Measurements from ENCODE around the gene S100A5. TPM values are rescaled to one million over a fixed set of nuclear protein-coding genes. Genes with fewer than 3 reads are reported as not detected.

Gene S100A5
- total RNA-seq, 1 experiment from 2014 or later: 4.0 TPM

DNA sequence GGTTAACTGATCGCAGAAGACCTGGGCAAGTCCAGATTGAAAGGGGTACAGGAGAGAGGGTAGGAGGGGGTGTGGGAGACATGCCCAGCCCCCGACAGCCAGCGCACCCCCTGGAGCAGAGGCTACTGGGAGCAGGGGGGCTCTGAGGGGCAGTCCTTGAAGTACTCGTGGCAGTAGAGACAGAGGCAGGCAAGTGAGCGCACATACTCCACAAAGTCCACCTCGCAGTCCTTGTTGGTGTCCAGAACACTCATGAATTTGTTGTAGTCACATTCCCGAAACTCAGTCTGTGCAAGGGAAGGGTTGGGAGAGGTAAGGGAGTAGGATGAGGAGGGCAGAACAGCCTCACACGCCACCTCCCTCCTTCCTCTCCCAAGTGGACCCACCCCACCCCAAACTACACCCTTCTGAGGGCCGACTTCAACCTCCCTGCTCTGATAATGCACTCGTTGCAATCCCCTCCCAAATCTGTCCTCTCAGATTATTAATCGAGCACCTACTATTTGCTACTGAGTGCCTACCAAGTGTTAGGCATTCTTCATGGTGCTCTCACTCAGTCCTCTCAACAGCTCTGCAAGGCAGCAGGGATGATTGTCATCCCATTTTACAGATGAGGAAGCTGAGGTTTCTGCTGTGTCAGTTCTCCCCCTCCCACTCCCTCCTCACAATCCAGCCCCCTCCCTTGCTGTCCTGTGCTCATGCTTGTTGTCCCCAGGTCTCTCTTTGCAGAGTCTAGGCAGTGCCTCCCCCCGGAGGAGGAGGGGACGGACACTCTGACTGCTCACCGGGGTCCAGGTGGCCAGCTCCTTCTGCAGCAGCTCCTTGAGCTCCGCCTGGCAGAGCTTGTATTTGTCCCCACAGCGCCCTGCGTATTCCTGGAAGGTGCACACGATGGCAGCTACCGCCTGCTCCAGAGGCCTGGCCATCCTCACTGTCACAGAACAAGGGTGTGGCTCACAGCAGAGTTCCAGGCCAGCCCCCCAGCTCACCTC lies 7.1 kb upstream of the S100A5 start:
- DNase-seq (ENCODE audit: low spot score): no peak

DNA sequence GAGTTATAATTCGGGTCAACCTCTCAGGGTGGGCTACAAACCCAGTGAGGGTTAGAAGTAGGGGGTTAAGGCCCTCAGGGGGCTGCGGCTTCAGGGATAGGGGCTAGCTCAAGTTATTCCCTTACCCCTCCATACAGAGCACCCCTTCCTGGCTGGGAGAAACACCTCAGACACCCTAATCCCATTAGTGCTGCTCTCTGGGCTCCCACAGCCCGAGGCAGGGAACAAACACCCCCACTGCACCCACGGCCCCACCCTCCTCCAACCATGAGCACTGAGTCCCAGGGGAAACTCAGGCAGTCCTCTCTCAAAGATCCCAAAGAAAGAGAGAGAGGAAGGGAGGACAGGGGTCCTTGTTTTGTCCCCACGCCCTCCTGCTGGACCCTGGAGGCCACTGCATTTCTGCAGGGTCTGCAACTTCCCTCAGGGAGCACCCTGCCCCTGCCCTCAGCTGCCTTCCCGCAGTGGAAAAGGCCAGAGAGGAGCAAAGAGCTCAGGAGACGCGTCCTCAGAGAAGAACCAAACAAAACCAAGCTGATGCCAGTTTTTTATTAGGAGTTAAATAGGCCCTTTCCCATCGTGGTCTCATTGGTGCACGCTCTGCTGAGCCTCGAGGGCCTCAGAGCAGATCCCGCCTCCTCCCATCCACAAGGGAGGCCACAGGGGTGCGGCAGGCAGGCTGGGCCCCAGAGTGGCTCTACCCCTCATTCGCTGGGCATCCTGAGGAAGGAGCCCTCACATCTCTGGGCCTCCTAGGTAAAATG lies 6.2 kb upstream of the S100A5 start:
- DNase-seq (ENCODE audit: low spot score): no peak

DNA sequence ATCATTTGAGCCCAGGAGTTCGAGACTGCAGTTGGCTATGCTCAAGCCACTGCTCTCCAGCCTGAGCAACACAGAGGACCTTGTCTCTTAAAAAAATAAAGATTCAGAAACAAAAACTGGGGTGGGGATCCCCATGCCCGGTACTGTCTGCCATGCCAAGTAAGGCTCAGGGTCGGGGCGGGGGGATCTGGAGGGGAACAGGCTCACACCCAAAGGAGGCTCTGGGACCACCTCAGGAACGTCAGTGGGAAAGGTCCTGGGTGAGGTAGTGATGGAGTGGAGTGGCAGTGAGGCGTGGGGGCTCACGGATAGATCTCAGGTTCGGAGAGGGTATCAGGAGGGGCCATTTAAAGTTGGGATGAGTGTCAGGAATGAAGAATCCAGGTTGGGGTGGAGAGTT lies 5.6 kb upstream of the S100A5 start:
- no peak for DNase-seq (ENCODE audit: low spot score)

DNA sequence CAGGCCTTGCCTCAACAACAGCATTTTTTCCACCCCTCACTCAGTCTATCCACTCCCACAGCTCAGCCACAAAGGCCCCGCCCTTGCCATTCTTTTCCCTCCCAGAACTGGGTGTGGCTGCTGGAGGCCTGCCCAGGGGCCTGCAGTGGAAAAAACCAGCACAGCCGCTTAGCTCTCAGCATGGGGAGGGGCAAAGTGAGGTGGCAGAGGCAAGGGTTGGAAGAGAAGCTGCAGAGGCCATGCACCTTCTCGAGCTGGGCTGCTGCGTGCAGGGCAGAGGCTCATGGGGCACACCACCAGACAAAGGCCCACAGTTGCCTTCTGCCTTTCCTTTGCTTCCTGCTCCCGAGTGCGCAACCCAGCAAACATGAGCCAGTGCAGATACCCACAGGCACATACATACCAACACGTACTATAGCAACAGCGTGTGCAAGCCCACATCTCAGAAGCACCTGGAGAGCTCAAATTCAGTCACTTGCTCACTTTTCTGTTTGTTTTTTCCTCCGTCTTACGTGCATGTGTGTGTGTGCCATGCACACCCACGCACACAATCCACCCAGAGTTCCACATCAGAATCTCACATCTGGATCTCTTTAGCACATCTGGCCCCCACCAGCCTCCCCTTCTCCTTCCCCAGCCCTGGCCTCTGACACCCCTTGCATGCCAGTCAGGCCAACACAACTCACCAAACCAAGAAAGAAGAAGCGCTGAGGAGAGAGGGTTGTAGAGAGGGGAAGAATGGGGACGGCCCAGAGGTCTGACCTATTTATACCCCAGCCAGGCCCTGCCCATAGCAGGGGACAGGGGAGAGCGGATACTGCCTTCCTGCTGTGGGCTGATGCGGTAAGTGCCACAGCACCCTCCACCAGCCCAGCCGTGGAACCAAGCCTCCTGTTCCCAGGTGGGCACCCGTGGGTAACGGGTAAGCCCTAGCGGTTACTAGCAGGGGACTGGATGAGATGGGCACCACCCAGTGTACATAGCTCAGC lies 4.6 kb upstream of the S100A5 start, which contains the start of gene S100A4:
TSS of gene S100A4 (minus strand) at position 740 of the 989 bp plus-strand sequence. CDS start 1,012 bp downstream, outside the sequence.
- DNase-seq (ENCODE audit: low spot score): peak; percentile 97

DNA sequence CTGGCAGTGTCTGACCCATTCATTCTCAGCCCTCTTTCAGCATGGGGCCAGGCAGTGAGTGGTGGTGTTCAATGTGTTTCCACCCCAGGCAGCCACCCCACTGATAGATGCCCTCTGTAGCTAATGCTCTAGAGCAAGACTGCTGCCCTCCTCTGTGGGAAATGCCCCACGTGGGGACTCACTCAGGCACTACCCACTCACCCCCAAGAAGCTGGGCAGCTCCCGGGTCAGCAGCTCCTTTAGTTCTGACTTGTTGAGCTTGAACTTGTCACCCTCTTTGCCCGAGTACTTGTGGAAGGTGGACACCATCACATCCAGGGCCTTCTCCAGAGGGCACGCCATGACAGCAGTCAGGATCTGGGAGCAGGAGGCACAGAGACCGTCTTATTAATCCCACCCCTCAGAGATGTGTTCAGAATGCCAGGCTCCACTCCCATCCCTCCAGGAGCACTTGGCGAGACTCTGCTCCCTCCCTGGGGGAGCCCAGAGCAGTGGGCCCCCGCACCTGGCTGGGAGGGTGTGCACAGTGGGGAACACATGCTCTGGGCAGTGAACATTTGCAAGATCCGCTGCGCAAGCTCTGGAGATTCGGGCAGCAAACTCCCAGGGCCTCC lies 3.8 kb upstream of the S100A5 start:
- DNase-seq (ENCODE audit: low spot score): no peak

DNA sequence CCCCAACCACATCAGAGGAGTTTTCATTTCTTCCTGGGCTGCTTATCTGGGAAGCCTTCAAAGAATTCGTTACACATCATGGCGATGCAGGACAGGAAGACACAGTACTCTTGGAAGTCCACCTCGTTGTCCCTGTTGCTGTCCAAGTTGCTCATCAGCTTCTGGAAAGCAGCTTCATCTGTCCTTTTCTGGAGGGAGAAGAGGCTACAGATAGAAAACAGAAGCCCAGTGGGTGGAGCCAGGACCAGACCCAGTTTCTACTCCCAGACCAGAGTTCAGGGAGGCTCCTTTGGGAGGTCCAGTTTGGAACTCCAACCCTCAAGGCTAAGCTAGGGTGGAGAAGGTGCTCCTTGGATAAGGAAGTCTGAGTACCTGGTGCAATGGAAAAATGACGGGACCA lies 3.0 kb upstream of the S100A5 start:
- DNase-seq (ENCODE audit: low spot score): no peak

DNA sequence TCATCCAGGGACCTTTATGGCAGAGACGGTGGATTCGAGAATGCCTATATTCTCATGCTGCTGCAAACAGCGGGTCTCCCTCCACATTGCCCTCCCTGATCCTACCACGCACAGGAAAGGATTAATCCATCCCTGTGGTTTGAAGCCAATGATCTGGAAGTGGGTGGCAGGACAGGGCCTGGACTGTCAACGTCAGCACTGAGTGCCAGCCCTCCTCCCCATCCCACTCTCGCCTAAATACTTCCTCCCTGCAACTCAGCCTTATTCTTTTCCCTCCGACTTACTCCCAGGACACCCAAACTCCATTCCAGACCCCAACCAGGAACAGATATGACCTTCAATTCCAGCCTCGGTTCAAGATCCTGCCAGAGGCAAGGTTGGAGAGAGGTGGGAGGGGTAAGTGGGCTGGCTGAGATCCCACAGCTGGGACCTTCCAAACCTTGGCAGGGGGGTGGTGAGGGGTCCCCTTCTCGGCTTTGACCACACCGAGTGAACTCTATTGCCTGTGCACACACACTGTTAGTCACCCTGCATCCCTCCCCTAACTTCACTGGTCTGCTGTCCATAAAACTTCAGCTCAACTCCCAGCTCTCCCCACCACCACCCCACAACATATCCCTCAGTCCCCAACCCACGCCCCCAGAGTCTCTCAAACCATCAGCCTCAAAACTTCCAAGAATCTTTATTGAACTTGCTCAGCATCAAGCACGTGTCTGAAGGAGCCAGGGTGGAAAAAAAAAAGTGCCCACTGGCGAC lies 2.4 kb upstream of the S100A5 start:
- no peak for DNase-seq (ENCODE audit: low spot score)

DNA sequence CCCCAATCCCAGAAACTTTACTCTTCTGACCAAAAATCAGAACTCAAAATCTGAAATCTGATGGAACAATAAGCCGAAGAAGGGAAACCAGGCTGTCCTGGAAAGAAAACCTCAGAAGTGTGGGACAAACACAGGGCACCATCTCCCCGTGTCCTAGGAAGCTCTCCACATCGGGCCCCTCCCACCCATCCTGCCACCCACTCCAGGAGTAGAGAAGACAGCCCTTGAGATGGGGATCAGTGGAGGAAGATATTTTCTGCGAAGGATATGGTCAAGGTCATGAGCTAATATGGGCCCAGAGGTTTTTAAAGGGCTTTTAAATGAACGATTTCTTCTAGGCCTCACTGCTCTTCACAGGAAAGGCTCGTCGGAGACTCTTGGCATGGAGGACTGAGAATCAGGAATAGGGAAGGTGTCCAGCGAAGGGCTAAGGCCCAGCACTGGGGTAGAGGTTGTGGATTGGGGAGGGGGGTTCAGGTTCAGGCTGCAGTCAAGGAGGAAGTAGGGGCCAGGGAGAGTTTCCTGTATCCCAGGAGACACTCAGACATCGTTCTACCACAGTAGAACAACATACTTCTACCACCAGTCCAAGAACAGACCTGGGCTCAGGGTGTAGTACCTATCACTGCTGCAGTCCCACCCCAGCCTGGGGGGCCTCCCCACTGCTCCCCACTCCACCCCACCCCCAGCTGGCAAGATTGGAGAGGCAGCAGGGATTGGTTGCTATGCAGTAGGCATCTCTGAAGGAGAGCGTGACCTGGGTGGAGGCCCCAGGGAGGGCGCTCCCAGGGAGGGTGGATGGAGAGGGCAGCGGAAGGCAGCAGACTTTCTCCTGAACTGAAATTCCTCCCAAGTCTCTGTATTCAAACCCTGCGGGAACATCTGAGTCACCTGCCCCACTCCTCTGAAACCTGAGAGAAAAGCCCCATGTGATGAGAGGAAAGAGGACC lies 1.2 kb upstream of the S100A5 start:
- peak; percentile 72 for DNase-seq (ENCODE audit: low spot score)

DNA sequence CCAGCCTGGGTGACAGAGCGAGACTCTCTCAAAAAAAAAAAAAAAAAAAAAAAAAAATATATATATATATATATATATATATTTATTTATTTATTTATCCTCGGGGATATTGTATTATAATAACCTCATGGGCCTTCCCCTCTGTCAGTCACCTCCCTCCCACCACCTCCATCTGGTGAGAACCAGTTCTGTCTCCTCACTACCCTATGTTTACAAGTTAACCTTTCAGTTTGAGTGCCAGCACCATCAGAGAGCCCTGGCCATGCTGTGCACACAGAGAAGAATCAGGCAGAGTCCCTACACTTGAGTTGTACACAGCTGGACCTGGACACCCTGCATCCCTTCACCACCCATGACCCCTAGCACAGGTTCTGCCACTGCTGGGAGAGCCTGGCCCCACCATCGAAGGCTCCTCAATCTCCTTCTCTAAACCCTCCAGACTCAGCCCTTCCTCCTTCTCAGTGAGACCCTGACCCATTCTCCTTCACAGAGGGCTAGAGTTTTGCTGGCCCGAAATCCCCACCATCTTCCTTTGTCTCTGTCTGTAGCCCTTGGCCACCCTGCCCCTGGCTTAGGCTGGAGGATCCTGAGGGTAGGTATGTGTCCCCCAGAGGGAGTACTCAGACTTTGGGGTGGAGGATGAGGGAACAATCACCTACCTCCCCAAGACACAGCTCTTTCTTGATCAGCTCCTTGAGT lies 1.2 kb downstream of the S100A5 start:
- DNase-seq (ENCODE audit: low spot score): peak; percentile 22

DNA sequence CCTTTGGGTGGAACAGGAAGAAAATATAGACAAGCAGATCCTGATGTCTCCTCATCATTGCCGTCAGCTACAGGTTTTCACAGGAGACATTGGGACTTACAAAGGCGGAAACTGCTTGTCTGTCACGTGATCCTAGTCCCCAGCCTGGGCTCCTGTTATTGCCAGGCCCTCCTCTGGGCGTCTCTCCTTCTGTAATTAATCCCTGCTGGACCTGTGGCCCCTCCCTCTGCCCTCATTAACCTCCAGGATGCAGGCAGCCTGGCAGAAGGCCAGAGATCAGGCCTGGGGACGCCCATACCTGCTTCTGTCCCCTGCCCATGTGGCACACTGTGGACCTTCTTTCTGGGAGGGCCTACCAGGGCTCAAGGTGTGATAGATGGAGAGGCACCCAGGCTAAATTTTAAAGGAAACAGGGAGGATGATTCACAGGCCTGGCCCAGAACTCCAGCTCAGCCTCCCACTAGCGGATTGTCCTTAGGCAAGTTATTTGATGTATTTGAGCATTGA lies 2.4 kb downstream of the S100A5 start:
- DNase-seq (ENCODE audit: low spot score): peak; percentile 89

DNA sequence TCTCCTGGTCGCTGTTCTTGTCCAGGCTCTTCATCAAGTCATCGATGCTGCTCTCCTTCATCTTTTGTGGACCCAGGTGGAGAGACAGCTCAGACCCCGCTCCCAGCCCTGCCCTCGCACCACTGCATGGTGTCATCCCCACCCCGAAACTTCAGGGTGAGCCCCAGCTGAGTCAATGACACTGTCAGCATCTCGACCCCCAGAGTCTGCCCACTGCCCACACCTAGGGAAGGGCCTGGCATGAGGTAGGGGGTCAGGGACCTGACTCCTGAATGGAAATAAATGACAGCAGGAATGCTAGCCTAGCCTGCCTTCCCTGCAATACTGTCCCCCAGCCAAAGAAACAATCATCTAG lies 3.4 kb downstream of the S100A5 start:
- DNase-seq (ENCODE audit: low spot score): no peak

DNA sequence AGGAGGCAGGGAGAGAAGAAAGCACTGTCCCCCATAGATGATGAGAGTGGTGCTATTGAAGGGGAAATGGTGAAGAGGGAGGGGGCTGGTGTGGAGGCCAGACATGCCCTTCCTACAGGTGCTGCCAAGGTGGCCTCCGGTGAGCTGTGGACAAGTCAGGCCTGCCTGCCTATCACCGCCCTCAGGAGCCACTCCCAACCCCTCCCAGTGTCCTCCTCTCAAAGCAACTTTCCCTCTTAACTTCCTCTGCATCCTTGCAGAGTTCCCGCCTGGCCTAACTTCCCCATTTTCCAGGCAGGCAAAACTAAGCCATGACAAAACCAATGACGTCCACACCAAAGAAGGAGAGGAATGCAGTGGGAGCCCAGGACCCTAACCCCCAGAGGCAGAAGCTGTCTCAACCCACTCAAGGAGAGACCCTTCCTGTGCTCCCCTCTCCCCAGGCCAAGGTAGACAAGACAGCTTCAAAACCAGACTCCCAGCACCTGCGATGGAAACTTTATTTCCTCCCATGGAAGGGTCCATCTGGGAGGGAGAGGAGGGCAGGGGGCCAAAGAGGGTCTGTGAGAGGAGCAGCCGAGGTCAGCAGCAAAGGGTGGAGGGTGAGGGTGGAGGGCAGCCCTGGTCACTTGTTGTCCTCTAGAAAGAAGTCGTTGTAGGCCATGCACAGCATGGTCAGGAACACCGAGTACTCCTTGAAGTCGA lies 3.9 kb downstream of the S100A5 start:
- no peak for DNase-seq (ENCODE audit: low spot score)

DNA sequence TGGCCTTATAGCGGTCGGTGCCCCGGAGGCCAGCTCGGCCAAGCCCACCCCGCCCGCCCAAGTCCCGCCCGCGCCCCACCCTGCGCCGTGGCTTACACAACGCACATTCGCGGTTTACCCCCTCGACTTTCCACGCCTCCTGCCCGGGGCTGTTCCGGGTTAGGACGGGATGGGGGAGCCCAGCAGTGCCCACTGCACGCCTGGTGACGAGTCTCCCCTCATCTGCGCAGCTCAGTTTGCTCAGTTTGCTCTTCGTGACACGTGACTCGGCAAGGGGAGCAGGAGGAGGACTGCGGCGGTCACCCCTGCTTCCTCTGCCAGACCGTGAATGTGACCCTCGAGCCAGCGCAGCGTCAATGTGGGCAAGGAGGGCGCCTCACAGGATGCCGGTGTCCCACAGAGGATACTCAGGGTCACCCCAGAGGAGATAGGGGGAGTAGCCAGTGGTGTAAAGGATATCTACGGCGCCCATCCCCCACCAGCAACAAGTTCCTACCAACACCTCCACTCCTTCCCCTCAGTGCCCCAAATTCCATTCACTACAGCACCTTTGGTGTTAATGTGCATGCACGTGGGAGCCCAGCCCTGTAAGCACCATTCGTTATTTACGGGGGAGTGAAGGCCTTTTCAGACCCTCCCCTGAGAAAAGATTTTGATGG lies 4.6 kb downstream of the S100A5 start:
- DNase-seq (ENCODE audit: low spot score): peak; percentile 84

DNA sequence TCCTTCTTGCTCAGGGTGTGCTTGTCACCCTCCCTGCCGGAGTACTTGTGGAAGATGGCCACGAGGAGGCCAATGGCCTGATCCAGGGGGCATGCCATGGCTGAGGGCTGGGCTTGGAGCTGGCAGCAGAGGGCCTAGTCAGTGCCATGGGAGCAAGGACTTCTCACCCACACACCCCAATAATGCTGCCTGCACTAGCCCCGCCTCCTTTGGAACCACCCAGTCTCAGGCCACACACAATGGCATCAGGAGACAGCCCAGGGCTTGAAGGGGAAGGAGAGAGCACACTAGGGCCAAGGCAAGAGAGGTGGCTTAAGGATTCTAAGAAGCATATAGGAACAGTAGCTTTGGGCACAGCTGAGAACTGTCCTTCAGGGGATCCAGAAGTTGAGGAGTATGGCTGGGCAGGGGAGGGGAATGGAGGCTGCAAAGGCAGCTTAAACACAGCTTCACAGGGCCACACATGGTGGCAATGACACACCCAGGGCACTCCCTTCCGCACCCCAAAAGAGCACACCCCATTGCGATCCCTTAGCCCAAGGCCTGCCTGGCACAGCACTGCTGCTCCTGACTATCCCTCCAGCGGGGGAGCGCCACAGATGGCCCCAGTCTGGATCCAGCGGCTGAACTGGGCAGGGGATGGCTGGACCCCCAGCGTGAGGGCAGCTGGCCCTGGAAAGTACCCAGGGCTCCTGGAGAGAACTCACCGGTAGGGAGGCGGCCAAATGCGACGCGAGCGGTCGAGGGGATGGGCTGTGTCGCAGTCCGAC lies 5.3 kb downstream of the S100A5 start, which contains the start of gene S100A6:
TSS of gene S100A6 (minus strand) at position 750 of the 770 bp plus-strand sequence. CDS start at position 98, 652 bp downstream.
- DNase-seq (ENCODE audit: low spot score): peak; percentile 79

DNA sequence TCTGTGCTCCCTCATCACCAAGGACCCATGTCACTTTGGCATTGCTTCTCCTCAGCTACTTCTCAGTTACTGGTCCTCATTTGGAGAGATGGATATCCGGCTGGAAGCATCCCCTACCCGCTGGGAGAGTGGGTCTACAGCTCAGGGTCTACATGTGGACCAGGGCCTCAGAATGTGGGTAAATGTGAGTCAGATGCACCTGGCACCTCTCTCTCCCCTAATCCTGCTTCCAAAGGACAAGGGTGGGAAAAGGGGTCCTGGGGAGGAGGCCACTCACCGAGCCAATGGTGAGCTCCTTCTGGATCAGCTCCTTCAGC lies 5.9 kb downstream of the S100A5 start:
- no peak for DNase-seq (ENCODE audit: low spot score)
